Chondrocyte (in vitro differentiated cells): ENCODE results near the gene SV2C. TPM values are rescaled to one million over a fixed set of nuclear protein-coding genes. Genes with fewer than 3 reads are reported as not detected.
A peak's percentile ranks its signal among the peaks of the same experiment; 100 is the strongest.
"Not testable (repeated sequence)": the region's sequence is repeated elsewhere in the genome, so short reads cannot be mapped to it uniquely, and the experiment has no call there.

Experiments used
- DNase-seq: peaks from one replicate; pipeline ENCODE4 v3.0.0; 2021; ENCODE audit warnings: mixed read lengths, low spot score
- H3K27ac Mint-ChIP-seq: one replicate; pipeline ENCODE4 v1.8.0; 2021; ENCODE audit warnings: mild to moderate bottlenecking, moderate library complexity, mixed read lengths; ENCODE audit not compliant: unreplicated experiment
- H3K27me3 Mint-ChIP-seq: 2 replicates; pipeline ENCODE4 v1.8.0; 2021; ENCODE audit warnings: low read depth, mixed read lengths
- H3K36me3 Mint-ChIP-seq: 2 replicates; pipeline ENCODE4 v1.8.0; 2021; ENCODE audit warnings: low read depth, mixed read lengths
- H3K4me1 Mint-ChIP-seq: 2 replicates; pipeline ENCODE4 v1.8.0; 2021; ENCODE audit warnings: low read depth, mild to moderate bottlenecking, mixed read lengths
- H3K4me3 Mint-ChIP-seq: one replicate; pipeline ENCODE4 v1.8.0; 2021; ENCODE audit warnings: mild to moderate bottlenecking, moderate library complexity, mixed read lengths; ENCODE audit not compliant: unreplicated experiment
- H3K9me3 Mint-ChIP-seq: 2 replicates; pipeline ENCODE4 v1.8.0; 2021; ENCODE audit warnings: low read depth, mixed read lengths
- CTCF ChIP-seq: fragments of 200-600 bp; sonication (generic); IDR thresholded peaks from 2 replicates; pipeline ENCODE4 v1.5.0; 2021; ENCODE audit warnings: antibody characterized with exemption, mild to moderate bottlenecking, moderate library complexity
- total RNA-seq: library from RNA; stranded (reverse); gene quantifications from 3 replicates; pipeline ENCODE4 v1.2.1, GENCODE V29; 2021

The SV2C gene
- total RNA-seq, 1 donor from 2014 or later, result 0.02 TPM

- H3K4me3 Mint-ChIP-seq, result no peak overlapping the region
- H3K27ac Mint-ChIP-seq, result no peak overlapping the region
- DNase-seq, result no peak
- no peaks in the 10 kb centered on the region for H3K9me3 Mint-ChIP-seq
- no peaks in the 10 kb centered on the region for H3K36me3 Mint-ChIP-seq
- no peak for TF ChIP-seq CTCF
- H3K27me3 Mint-ChIP-seq, result no peaks in the 10 kb centered on the region
- H3K4me1 Mint-ChIP-seq, result peaks cover 13% of the 10 kb centered on the region
Observed at GRCh38 chr5:76367623-76368371, 284.6 kb downstream of the SV2C start.

GRCh38 chr5:76368941-76369340, 285.8 kb downstream of the SV2C start:
- Mint-ChIP-seq H3K9me3 (no peaks in the 10 kb centered on the region), H3K4me3 (no peak overlapping the region), H3K4me1 (peaks cover 13% of the 10 kb centered on the region), H3K36me3 (no peaks in the 10 kb centered on the region), H3K27me3 (no peaks in the 10 kb centered on the region), H3K27ac (no peak overlapping the region)
- no peak for DNase-seq
- TF ChIP-seq CTCF, result no peak

- H3K4me3 Mint-ChIP-seq, H3K27me3 Mint-ChIP-seq, H3K27ac Mint-ChIP-seq, H3K36me3 Mint-ChIP-seq, DNase-seq, H3K9me3 Mint-ChIP-seq: not testable (repeated sequence)
- H3K4me1 Mint-ChIP-seq, result peaks cover 11% of the 10 kb centered on the region
Observed at GRCh38 chr5:76369668-76370067, 286.5 kb downstream of the SV2C start.

GRCh38 chr5:76371960-76372322, 288.8 kb downstream of the SV2C start:
- no peak for DNase-seq
- no peaks in the 10 kb centered on the region for H3K9me3 Mint-ChIP-seq

GRCh38 chr5:76372323-76373054, 289.3 kb downstream of the SV2C start:
- Mint-ChIP-seq H3K27ac (peak overlapping the region; percentile 49), H3K4me3 (no peak overlapping the region)

More at GRCh38 chr5:76371960-76372322, 288.8 kb downstream of the SV2C start:
- Mint-ChIP-seq H3K4me3 (no peak overlapping the region), H3K36me3 (no peaks in the 10 kb centered on the region), H3K27me3 (no peaks in the 10 kb centered on the region), H3K27ac (no peak overlapping the region), H3K4me1 (peaks cover 17% of the 10 kb centered on the region)
- no peak for TF ChIP-seq CTCF

More at GRCh38 chr5:76372323-76373054, 289.3 kb downstream of the SV2C start:
- Mint-ChIP-seq H3K9me3 (no peaks in the 10 kb centered on the region), H3K36me3 (no peaks in the 10 kb centered on the region), H3K4me1 (peaks cover 17% of the 10 kb centered on the region), H3K27me3 (no peaks in the 10 kb centered on the region)
- DNase-seq, result no peak
- no peak for TF ChIP-seq CTCF
